HG02678 (cell line): ENCODE data around the gene KAT6B.

Source experiments
- ATAC-seq: cut with Tn5 transposase; IDR thresholded peaks from one replicate; pipeline ENCODE4 v1.9.1; 2021; ENCODE audit warnings: mild to moderate bottlenecking, moderate library complexity; ENCODE audit not compliant: unreplicated experiment

KAT6B gene

GRCh38 chr10:75008952-75009351 is 182.6 kb downstream of the KAT6B start:
- no peak for ATAC-seq

GRCh38 chr10:75009426-75009825 is 183.0 kb downstream of the KAT6B start:
- no peak for ATAC-seq

GRCh38 chr10:75010373-75010772 is 184.0 kb downstream of the KAT6B start:
- no peak for ATAC-seq

GRCh38 chr10:75011221-75011620 is 184.8 kb downstream of the KAT6B start:
- ATAC-seq = no peak

GRCh38 chr10:75012471-75012870 is 186.1 kb downstream of the KAT6B start:
- no peak for ATAC-seq

GRCh38 chr10:75013007-75013406 is 186.6 kb downstream of the KAT6B start:
- no peak for ATAC-seq

GRCh38 chr10:75013522-75013921 is 187.1 kb downstream of the KAT6B start:
- no peak for ATAC-seq

- no peak for ATAC-seq
Observed at GRCh38 chr10:75014516-75015230, 188.3 kb downstream of the KAT6B start.

GRCh38 chr10:75015442-75015841 is 189.0 kb downstream of the KAT6B start:
- ATAC-seq = no peak

GRCh38 chr10:75016325-75016724 is 189.9 kb downstream of the KAT6B start:
- no peak for ATAC-seq

- no peak for ATAC-seq
Observed at GRCh38 chr10:75018251-75018650, 191.9 kb downstream of the KAT6B start.

- ATAC-seq = no peak
Observed at GRCh38 chr10:75018686-75019307, 192.4 kb downstream of the KAT6B start.

GRCh38 chr10:75019370-75019769 is 193.0 kb downstream of the KAT6B start:
- no peak for ATAC-seq

- no peak for ATAC-seq
Observed at GRCh38 chr10:75020168-75020567, 193.8 kb downstream of the KAT6B start.

- no peak for ATAC-seq
Observed at GRCh38 chr10:75021379-75022249, 195.2 kb downstream of the KAT6B start.

GRCh38 chr10:75023074-75023473 is 196.7 kb downstream of the KAT6B start:
- no peak for ATAC-seq

- ATAC-seq = no peak
Observed at GRCh38 chr10:75024971-75025523, 198.6 kb downstream of the KAT6B start.

GRCh38 chr10:75028049-75028448 is 201.6 kb downstream of the KAT6B start:
- no peak for ATAC-seq

- no peak for ATAC-seq
Observed at GRCh38 chr10:75028748-75029147, 202.3 kb downstream of the KAT6B start.

- ATAC-seq = no peak
Observed at GRCh38 chr10:75029420-75029819, 203.0 kb downstream of the KAT6B start.

- no peak for ATAC-seq
Observed at GRCh38 chr10:75029857-75030256, 203.5 kb downstream of the KAT6B start.
